DMS 273 treated with DMSO at 0.1 percent for 48 hours (cell line): Measurements from ENCODE around the gene TUFT1.

Experiments
- DNase-seq: peaks from one replicate; lab custom pipeline; 2025; lab: John Stamatoyannopoulos, UW

Gene TUFT1

GRCh38 chr1:151537112-151537511 is 3.0 kb upstream of the TUFT1 start:
- DNase-seq = no peak

- DNase-seq = peak; percentile 91
Measured at GRCh38 chr1:151539321-151540020, 638 bp upstream of the TUFT1 start.

DNA sequence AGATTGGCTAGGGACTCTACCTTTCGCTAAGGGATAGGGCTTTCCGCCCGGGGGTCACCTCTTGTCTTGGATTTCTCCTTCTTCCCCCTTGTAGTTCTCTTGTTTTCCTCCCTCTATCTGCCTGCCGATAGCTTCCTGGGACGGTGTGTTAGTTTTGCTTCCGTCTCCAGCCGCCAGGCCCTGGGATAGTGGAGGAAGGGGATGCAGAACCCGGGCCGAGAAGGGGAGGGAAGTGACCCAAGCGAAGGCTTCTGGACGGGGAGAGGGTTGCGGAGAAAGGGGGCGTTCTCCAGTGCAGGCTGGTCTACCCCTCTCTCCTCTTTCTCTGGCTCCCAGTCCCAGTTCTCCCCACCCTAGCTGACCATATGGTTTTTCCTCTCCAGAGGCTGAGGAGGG is 871 bp downstream of the TUFT1 start:
- DNase-seq = no peak

- DNase-seq = no peak
Measured at GRCh38 chr1:151541752-151542151, 1.6 kb downstream of the TUFT1 start.

- peak; percentile 53 for DNase-seq
Measured at GRCh38 chr1:151542710-151543129, 2.6 kb downstream of the TUFT1 start.

DNA sequence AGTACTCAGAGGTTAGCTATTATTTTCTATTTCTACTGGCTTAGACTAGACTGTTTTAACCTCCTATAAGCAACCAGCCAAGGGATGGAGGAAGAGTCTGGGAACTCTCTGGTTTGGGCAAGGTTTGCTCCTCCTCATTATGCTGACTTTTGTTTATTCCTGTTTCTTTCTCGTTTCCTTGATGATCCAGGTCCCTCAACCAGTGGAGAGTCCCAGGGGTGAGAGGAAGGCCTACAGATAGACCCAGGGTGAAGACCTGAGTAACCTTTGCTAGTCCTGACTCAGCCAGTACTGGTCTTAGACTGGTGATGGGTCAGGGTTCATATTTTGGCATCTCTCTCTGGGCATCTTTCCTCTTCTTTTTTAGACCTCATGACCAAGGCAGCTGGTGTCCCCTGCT is 5.4 kb downstream of the TUFT1 start:
- no peak for DNase-seq

DNA sequence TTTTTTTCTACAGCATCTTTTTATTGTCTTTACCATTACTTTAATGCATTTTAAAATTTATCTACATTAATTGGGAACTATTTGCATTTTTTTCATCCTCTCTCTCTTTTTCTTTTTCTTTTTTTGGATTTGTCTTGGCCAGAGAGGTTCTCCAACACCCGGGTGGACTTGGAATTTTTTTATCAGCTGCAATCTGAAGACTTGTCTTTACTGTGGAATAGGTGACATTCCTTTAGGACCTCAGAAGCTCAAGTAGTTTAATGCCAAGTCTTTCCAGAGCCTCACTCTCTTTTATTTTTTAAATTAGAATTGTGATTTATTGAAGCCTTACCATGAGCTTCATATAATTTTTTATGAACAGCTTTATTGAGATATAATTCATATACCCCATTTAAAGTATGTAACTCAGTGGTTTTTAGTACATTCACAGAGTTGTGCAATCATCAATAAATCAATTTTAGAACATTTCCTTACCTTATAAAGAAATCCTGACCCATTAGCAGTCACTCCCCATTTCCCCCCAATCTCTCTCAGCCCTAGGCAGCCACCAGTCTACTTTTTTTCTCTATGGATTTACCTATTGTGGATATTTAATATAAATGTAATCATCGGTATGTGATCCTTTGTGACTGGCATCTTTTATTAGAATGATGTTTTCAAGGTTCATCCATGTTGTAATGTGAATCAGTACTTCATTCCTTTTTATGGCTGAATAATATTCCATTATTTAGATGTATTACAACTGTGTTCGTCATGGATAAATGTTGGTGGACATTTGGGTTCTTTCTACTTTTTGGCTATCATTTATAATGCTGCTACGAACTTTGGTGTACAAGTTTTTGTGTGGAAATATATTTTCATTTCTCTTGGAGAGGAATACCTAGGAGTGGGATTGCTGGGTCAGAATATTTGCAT is 6.2 kb downstream of the TUFT1 start:
- no peak for DNase-seq

DNA sequence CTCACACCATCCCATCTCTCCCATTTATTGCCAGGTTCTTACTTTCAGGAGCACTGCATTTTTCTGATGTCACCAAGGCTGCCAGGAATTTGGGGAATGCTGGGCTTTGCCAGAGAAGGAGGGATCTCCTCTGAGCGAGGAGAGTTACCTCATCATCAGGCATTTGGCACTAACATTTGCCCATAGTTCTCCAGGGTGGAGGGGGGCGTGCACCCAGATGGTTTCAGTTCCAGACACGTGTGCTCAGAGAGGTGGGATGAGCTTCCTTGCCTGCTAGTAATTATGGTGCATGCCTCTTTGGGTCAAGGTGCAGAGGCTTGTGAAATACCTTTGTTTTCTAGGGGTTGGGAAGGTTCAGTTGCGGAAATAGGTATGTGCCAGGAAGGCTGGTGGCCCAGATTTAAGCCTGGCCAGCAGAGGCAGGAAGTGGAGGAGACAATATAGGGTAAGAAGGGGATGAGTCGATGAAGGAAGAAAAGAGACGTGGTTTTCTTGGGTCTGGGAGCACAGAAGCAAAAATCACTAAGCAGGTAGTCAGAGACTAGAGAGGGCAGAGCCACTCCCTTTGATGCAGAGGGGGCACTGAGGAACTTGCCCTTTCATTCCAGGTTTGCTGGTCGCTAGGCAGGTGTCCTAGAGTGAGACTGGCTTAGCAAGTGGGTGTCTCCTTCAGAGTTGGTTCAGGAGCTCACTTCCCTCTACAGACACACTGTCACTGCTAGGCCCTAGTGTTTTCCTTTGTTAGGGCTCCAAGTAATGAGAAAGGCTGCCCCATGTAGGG is 7.2 kb downstream of the TUFT1 start:
- DNase-seq = no peak

DNA sequence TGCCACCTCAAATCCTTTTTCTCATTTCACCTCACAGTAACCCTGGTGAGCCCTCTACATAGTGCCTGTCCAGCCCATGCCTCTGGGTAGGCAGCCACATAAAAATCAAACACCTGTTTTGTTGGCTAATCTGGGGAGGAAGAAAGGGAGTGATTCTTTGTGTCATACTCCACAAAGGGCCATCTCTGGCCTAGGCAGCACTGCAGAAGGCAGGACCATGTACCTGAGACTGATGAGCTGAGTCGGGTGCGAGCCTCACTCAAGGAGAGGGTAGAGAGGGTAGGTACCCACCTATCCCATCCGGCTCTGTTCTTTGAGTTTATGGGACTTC is 7.8 kb downstream of the TUFT1 start:
- DNase-seq = no peak

DNA sequence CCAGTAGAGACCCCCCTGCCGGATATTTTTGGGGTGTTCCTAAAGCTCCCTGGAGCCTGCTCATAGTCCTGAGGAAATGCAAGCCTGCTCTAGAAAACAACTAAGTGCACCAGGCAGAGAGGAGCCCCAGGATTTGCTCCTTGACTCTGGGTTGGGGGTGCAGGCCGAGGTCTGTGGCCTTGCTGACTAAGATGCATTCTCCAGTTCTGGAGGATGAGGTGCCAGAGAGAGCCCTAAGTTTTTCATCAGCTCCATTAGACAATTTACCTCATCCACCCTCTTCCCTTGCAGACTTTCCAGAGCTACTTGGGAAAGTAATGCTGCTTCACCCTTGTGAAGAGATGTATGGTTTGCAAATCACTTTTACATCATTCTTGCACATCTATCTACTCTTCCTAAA is 9.1 kb downstream of the TUFT1 start:
- DNase-seq = no peak

DNA sequence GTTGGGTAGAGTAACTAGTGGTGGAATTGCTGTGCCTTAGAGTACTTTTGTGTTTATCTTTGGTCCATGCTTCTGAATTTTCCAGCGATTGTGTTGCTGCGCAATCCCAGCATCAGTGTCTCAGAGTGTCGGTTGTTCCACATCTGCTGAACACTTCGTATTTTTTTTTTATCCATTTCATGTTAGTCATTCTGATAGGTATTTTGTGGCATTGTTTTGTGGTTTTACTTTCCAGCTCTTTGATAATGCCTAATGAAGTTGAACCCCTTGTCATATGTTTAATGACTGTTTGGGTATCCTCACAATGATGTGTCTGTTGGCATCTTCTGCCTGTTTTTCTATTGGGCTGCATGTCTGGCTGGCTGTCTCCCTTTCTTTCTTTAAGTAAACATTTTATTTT is 13.6 kb downstream of the TUFT1 start:
- no peak for DNase-seq

DNA sequence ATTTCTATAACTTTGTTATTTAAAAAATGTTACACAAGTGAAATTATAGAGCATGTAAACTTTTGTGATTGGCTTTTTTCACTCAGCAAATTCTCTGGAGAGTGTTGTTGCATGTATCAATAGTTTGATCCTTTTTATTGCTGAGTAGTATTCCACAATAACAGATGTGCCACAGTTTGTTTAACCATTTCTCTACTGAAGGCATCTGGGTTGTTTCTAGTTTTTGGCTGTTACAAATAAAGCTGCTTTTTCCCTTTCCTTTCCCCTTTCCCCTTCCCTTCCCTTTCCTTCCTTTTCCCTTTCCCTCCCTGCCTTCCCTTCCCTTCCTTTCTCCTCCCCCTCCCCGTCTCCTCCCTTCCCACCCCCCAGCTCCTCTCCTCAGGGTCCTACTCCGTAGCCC is 15.9 kb downstream of the TUFT1 start:
- no peak for DNase-seq

GRCh38 chr1:151562661-151563060 is 22.6 kb downstream of the TUFT1 start:
- DNase-seq = no peak

DNA sequence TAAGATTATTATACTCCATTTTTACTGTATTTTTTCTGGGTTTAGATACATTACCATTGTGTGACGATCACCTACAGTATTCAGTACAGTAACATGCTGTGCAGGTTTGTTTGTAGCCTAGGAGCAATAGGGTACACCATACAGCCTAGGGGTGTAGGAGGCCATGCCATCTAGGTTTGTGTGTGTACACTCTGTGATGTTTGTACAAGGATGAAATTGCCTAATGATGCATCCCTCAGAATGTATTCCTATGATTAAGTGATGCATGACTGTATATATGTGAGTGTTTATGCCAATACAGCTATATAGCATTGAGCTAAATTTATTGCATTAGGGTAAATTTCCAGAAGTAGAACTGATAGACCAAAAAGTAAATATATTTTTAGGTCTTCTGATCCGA is 23.3 kb downstream of the TUFT1 start:
- no peak for DNase-seq

DNA sequence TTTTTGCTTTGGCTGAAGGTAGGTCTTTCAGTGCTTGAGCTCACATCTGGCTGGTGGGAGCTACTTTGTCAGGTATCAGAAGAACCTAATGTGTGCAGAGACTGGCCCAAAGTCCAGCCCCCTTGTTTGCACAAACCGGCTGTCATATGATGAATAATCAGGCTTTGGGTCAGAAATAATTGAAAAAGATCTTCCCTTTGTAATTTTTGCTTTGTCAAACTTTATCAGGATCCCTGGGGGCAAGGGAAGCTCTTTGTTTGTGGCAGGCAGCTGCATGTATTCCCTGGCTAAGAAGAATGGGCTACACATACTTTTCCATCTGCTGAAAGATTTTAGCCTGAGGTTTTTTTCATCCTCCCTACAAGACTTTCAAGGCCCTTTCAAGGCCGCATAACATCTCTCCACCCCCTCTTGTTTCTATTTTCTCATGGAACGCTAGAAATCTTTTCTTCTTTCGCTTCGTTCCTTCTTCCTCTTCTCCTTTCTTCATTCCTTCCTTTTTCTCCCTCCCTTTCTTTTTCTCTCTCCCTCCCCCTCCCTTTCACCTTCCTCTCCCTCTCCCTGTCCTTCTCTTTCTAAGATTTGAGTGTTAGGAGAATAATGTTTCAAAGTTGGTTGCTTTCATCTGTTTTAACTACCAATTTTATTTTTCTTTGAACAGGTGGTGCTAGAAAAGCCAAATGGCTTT is 25.5 kb downstream of the TUFT1 start:
- no peak for DNase-seq

DNA sequence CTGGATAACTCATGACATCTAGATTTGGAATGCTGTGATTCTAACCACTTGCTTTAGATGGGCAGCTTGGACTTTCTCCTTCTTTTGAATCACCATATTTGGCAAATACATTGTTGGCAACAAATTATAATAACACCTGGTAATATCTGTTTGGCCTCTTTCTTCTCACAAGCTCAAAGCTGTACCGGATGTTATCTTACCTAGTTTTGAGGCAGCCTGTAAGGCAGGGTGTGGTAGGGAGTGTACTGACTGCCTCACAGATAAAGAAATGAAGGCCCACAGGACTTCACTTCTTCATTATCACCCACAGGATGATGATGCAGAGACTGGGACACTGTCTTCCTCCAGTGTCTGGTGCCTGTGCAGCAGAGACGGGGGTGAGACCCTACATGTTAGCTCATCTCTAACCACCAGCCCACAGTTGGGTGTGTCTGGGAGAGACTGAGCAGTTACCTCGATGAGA is 28.5 kb downstream of the TUFT1 start:
- no peak for DNase-seq

DNA sequence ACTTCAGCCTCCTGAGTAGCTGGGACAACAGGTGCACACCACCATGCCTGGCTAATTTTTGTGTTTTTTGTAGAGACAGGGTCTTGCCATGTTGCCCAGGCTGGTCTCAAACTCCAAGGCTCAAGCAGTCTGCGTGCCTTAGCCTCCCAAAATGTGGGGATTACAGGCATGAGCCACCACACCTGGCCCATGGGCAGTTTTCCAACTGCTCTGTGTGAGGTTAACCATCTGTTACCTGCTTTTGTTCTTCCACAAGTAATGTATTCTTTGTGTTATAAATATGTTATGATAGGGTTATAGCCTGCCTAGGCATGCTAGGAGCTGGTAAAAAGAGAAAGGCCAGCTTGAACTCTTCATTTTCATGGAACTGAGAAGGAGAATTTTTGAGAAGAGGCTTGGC is 30.7 kb downstream of the TUFT1 start:
- peak; percentile 49 for DNase-seq

- no peak for DNase-seq
Measured at GRCh38 chr1:151574575-151575529, 34.7 kb downstream of the TUFT1 start.

DNA sequence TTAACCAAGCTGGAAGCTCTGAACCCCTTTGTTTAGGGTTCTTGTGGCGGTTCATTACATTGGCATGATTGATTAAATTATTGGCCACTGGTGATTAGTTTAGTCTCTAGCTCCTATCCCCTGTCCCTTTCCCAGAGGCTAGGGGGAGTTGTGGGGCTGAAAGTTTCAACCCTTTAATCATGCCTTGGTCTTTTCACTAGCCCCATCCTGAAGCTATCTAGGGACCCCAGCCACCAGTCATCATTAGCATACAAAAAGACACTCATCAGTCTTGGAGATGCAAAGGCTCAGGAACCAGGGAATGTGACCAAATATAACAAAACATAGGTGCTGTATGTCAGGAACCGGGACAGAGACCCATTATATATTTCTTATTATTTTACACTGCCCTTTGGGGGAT is 37.1 kb downstream of the TUFT1 start:
- no peak for DNase-seq

DNA sequence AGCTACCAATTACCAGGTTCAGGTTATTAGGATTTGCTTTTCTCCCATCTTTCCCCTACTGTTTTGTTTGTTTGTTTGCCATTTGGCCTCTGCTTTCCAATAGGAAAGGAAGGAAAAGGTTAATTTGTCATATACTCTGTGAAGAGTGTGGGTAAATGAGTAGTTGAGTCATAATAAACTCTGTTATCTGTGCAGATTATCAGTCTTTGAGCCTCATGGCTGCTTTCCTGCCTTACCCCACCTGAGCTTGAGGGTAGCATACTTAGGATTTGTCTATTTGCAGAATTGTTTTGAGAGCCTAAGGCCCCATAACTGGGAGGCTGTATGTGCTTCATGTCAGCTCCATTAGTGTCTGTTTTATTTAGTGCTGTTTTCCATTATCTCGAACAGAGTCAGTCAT is 38.8 kb downstream of the TUFT1 start:
- DNase-seq = no peak
